ENCODE measurements around the gene KCP.

DNA sequence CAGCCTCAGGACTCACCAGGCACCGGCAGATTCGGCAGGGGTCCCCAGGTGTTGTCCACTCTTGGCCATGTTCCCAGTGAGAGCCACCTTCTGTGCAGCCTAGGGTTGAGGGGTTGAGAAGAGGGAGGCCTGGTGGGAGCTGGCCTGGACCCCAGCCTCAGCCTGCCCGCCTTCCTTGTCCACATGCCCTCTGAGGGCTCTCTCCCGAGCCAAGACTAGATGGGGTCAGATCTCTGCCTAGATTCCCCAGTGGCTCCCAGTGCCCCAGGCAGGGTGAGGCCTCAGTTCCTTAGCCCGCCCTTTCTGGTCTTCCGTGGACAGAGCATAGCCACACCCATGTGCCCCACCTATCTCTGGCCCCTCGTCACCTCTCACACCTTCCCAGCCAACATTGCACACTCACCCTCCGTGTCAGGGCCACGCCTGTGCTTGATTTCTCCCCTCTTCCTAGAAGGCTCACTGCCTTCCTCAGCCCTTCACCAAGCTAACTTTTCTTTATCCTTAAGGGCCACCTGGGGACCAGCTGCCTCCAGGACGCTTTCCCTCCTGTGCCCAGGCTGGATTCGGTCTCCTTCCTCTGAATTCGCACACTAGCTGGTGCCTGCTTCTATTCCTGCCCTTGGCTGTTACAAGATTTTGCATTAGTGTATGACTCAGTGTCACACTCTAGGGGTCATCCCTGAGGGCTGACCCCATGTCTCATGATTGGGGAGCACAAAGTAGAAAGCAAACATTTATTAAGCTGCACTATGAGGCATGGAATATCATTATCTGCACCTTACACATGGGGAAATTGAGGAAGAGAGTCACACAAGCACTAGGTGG lies 7.5 kb downstream of the KCP start:
- TF ChIP-seq, protein P1, sequence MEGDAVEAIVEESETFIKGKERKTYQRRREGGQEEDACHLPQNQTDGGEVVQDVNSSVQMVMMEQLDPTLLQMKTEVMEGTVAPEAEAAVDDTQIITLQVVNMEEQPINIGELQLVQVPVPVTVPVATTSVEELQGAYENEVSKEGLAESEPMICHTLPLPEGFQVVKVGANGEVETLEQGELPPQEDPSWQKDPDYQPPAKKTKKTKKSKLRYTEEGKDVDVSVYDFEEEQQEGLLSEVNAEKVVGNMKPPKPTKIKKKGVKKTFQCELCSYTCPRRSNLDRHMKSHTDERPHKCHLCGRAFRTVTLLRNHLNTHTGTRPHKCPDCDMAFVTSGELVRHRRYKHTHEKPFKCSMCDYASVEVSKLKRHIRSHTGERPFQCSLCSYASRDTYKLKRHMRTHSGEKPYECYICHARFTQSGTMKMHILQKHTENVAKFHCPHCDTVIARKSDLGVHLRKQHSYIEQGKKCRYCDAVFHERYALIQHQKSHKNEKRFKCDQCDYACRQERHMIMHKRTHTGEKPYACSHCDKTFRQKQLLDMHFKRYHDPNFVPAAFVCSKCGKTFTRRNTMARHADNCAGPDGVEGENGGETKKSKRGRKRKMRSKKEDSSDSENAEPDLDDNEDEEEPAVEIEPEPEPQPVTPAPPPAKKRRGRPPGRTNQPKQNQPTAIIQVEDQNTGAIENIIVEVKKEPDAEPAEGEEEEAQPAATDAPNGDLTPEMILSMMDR (conservative IDR thresholded peaks at IDR 0.05), result no peak
- TF ChIP-seq EZH2 (IDR thresholded peaks at IDR 0.05; ENCODE audit: low read depth), result no peak

Measured in PC-9 (cell line).